Neuronal stem cell (in vitro differentiated cells): Measurements from ENCODE around the gene PROM1.
A peak's percentile ranks its signal among the peaks of the same experiment; 100 is the strongest.

Source experiments
- DNase-seq: peaks from one replicate; pipeline ENCODE4 v3.0.0-alpha.2; 2013; ENCODE audit warnings: low spot score
- H2AFZ ChIP-seq: one replicate; pipeline ENCODE4 v1.6.1; 2013; ENCODE audit warnings: mild to moderate bottlenecking, low read length, inconsistent platforms
- H2AK5ac ChIP-seq: 2 replicates; pipeline ENCODE4 v1.6.1; 2013; ENCODE audit warnings: low read depth, mild to moderate bottlenecking, inconsistent platforms, low read length, moderate library complexity, mixed read lengths
- H2BK120ac ChIP-seq: 2 replicates; pipeline ENCODE4 v1.6.1; 2013; ENCODE audit warnings: low read depth, mild to moderate bottlenecking, inconsistent platforms, low read length, moderate library complexity, mixed read lengths
- H2BK12ac ChIP-seq: one replicate; pipeline ENCODE4 v1.6.1; 2013; ENCODE audit warnings: low read length, inconsistent platforms
- H2BK15ac ChIP-seq: 2 replicates; pipeline ENCODE4 v1.6.1; 2013; ENCODE audit warnings: mild to moderate bottlenecking, low read length, inconsistent platforms, mixed read lengths
- H2BK5ac ChIP-seq: one replicate; pipeline ENCODE4 v1.6.1; 2013; ENCODE audit warnings: inconsistent platforms, mild to moderate bottlenecking, low read length, moderate library complexity
- H3K14ac ChIP-seq: one replicate; pipeline ENCODE4 v1.6.1; 2013; ENCODE audit warnings: low read length, inconsistent platforms
- H3K18ac ChIP-seq: 2 replicates; pipeline ENCODE4 v1.6.1; 2013; ENCODE audit warnings: low read length, inconsistent platforms
- H3K23ac ChIP-seq: 2 replicates; pipeline ENCODE4 v1.6.1; 2013; ENCODE audit warnings: low read depth, mild to moderate bottlenecking, mixed read lengths, low read length, inconsistent platforms; ENCODE audit not compliant: poor library complexity
- H3K27ac ChIP-seq: replicated peaks from 3 replicates; pipeline ENCODE4 v1.5.1; 2013; ENCODE audit warnings: low read length, inconsistent platforms
- H3K27me3 ChIP-seq, 3 experiments: 2 replicates each; pipeline ENCODE4 v1.6.1; 2013; ENCODE audit warnings: low read length in 3 of 3, mild to moderate bottlenecking in 2 of 3, inconsistent platforms in 1 of 3, low read depth in 1 of 3, mixed read lengths in 1 of 3, moderate library complexity in 1 of 3; ENCODE audit not compliant: control insufficient read depth in 3 of 3, insufficient read depth in 3 of 3
- H3K36me3 ChIP-seq, 2 donors: replicated peaks in 1 of 2; 2 replicates each; pipeline ENCODE4 v1.6.1; 2013; ENCODE audit warnings: low read length in 2 of 2; ENCODE audit not compliant: control insufficient read depth in 2 of 2, insufficient read depth in 2 of 2
- H3K4ac ChIP-seq: 2 replicates; pipeline ENCODE4 v1.6.1; 2013; ENCODE audit warnings: inconsistent platforms, mild to moderate bottlenecking, low read length, moderate library complexity
- H3K4me1 ChIP-seq, 2 donors: 1 replicate in 1 of 2; 2 replicates in 1 of 2; pipeline ENCODE4 v1.6.1; 2013; ENCODE audit warnings: low read length in 2 of 2, low read depth in 1 of 2; ENCODE audit not compliant: control insufficient read depth in 2 of 2, insufficient read depth in 1 of 2
- H3K4me2 ChIP-seq: one replicate; pipeline ENCODE4 v1.6.1; 2013; ENCODE audit warnings: mild to moderate bottlenecking, low read length, inconsistent platforms; ENCODE audit not compliant: insufficient read depth, poor library complexity, severe bottlenecking
- H3K4me3 ChIP-seq, 2 donors: 2 replicates each; pipeline ENCODE4 v1.5.1; 2013; ENCODE audit warnings: low read length in 2 of 2, mild to moderate bottlenecking in 2 of 2, inconsistent platforms in 1 of 2, moderate library complexity in 1 of 2
- H3K79me1 ChIP-seq: one replicate; pipeline ENCODE4 v1.6.1; 2013; ENCODE audit warnings: low read depth, mild to moderate bottlenecking, inconsistent platforms, low read length, moderate library complexity
- H3K9ac ChIP-seq: one replicate; pipeline ENCODE4 v1.6.1; 2013; ENCODE audit warnings: mild to moderate bottlenecking, low read depth, low read length, inconsistent platforms; ENCODE audit not compliant: poor library complexity
- H3K9me3 ChIP-seq, 2 donors: replicated peaks in 1 of 2; 2 replicates each; pipeline versions ENCODE3 to v1.6.1; 2013; ENCODE audit warnings: low read length in 2 of 2, mild to moderate bottlenecking in 2 of 2, inconsistent platforms in 1 of 2, low read depth in 1 of 2, mixed read lengths in 1 of 2, moderate library complexity in 1 of 2; ENCODE audit not compliant: control insufficient read depth in 2 of 2, insufficient read depth in 1 of 2
- H4K8ac ChIP-seq: one replicate; pipeline ENCODE4 v1.6.1; 2013; ENCODE audit warnings: low read depth, mild to moderate bottlenecking, inconsistent platforms, low read length, moderate library complexity
- H4K91ac ChIP-seq: one replicate; pipeline ENCODE4 v1.6.1; 2013; ENCODE audit warnings: low read length, low read depth, mild to moderate bottlenecking, inconsistent platforms; ENCODE audit not compliant: poor library complexity
- WGBS, 2 donors: extraction: QIAGEN DNeasy Blood & Tissue Kit; methylation state at CpG; one replicate each; pipeline ENCODE4 v1.1.7; 2013; ENCODE audit warnings: missing lambda C conversion rate in 2 of 2, mixed read lengths in 1 of 2; ENCODE audit not compliant: insufficient read length in 2 of 2, insufficient replicate concordance in 1 of 2; ENCODE audit errors: extremely low coverage in 2 of 2; 5-methylcytosine and 5-hydroxymethylcytosine counted together

Gene PROM1

DNA sequence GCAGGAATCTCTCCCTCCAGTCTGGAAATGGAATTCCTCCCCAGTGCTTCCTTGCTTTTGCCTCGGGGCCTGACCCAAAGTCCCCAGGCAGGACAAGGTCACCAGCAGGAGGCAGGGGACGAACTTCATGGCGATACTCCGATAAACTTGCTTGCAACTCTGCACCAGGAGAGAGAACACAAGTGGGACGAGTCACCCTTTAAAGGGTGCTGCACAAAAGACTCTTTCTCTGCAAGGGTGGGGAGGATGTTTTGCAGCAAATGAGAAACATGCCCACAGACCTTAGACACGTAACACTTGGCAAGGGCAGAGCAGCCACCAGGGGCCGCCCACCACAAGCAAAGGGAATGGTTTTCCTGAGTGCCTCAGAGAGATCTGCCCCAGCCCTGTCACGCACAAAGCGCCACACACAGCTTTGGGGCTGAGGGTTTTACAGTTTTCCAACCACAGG, 120.8 kb downstream of the PROM1 start, which contains the start of gene FGFBP2:
Gene FGFBP2, minus strand, starts transcription at position 175 of the 451 bp plus-strand sequence. Its CDS starts 46 bp downstream, at position 129.
- no peak for DNase-seq
- H3K9ac ChIP-seq = no peak within 1 kb of the TSS
- H3K23ac ChIP-seq = no peak within 1 kb of the TSS
- H3K4ac ChIP-seq = no peak within 1 kb of the TSS
- peak within 1 kb of the TSS; percentile 21 for H2AK5ac ChIP-seq
- no CpG with 5 or more reads among the region's 9 CpGs for WGBS, 2 donors
- no peak within 1 kb of the TSS for H3K27ac ChIP-seq
- H4K91ac ChIP-seq = no peak within 1 kb of the TSS
- peak within 1 kb of the TSS; percentile 65 for H2AFZ ChIP-seq
- H3K36me3 ChIP-seq = peaks cover 0 to 2% of the 10 kb centered on the region in 2 donors
- no peaks in the 10 kb centered on the region for H3K79me1 ChIP-seq
- peak within 1 kb of the TSS; percentile 1 for H3K18ac ChIP-seq
- no peak within 1 kb of the TSS for H2BK120ac ChIP-seq
- H2BK15ac ChIP-seq = no peak within 1 kb of the TSS
- peaks cover 3 to 5% of the 10 kb centered on the region in 2 donors for H3K9me3 ChIP-seq
- no peak within 1 kb of the TSS for H3K14ac ChIP-seq
- no peak within 1 kb of the TSS for H2BK5ac ChIP-seq
- H3K4me2 ChIP-seq = no peak within 1 kb of the TSS
- no peak within 1 kb of the TSS for H2BK12ac ChIP-seq
- H4K8ac ChIP-seq = no peak within 1 kb of the TSS
- H3K4me3 ChIP-seq = no peak within 1 kb of the TSS
- H3K4me1 ChIP-seq = no peaks in the 10 kb centered on the region
- H3K27me3 ChIP-seq = peaks cover 0 to 4% (median 0%) of the 10 kb centered on the region in 3 experiments

DNA sequence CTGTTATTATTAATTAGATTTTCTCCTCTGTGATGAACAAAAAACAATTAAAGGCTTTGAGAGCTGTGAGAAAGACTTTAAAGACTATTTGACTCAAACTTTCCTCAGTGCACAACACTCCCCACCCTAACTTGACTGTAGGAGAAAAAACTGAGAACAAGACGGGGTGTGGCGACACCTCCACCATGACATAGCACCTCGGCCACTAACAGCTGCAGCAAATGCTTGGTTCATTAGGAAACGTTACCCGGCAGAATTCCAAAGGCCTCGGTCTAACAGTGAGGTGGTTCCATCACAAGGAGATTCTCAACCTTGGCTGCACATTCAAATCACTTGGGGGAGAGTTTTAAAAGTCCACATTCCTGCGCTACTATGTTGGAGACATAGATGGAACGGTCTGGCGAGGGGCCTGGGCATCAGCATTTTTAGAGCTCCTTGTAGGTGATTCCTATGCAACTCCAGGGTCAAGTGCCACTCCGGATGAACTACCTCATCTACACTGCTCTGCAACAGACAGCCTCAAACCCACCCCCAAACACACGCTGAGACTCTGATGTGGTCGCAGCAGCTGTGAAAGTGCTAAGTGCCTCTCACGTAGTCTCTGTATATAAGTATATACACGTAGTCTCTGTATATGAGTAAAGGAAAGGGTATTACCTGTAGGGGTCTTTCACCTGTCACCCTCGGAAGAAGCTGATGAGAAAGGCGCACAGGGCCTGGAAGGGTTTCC, 121.9 kb downstream of the PROM1 start:
- H2BK15ac ChIP-seq = no peak overlapping the region
- H3K4ac ChIP-seq = no peak overlapping the region
- DNase-seq = no peak
- H3K18ac ChIP-seq = no peak overlapping the region
- H2BK12ac ChIP-seq = no peak overlapping the region
- peaks cover 3 to 5% of the 10 kb centered on the region in 2 donors for H3K9me3 ChIP-seq
- no peak overlapping the region for H4K8ac ChIP-seq
- H2AK5ac ChIP-seq = no peak overlapping the region
- H2BK120ac ChIP-seq = no peak overlapping the region
- H3K4me3 ChIP-seq = no peak overlapping the region
- H3K23ac ChIP-seq = no peak overlapping the region
- WGBS, 2 donors = no CpG with 5 or more reads among the region's 16 CpGs
- H2AFZ ChIP-seq = no peak overlapping the region
- no peaks in the 10 kb centered on the region for H3K4me1 ChIP-seq
- no peak overlapping the region for H3K9ac ChIP-seq
- H4K91ac ChIP-seq = no peak overlapping the region
- H3K27me3 ChIP-seq = peaks cover 0 to 4% (median 0%) of the 10 kb centered on the region in 3 experiments
- H3K27ac ChIP-seq = no peak overlapping the region
- no peak overlapping the region for H2BK5ac ChIP-seq
- no peak overlapping the region for H3K4me2 ChIP-seq
- no peaks in the 10 kb centered on the region for H3K36me3 ChIP-seq
- no peak overlapping the region for H3K14ac ChIP-seq
- no peaks in the 10 kb centered on the region for H3K79me1 ChIP-seq

GRCh38 chr4:15958562-15958961, 125.3 kb downstream of the PROM1 start:
- Histone ChIP-seq H4K8ac (no peak overlapping the region), H3K4me1 (no peaks in the 10 kb centered on the region), H3K18ac (no peak overlapping the region), H3K27me3 (peaks cover 0 to 4% (median 0%) of the 10 kb centered on the region in 3 experiments), H2BK120ac (no peak overlapping the region), H3K4me2 (no peak overlapping the region), H3K4me3 (no peak overlapping the region), H3K14ac (no peak overlapping the region), H2BK12ac (no peak overlapping the region), H3K79me1 (no peaks in the 10 kb centered on the region), H3K36me3 (no peaks in the 10 kb centered on the region), H2AK5ac (no peak overlapping the region), H3K27ac (no peak overlapping the region), H3K23ac (no peak overlapping the region), H2BK5ac (no peak overlapping the region), H3K9me3 (no peaks in the 10 kb centered on the region), H2AFZ (no peak overlapping the region), H3K4ac (no peak overlapping the region), H2BK15ac (no peak overlapping the region), H3K9ac (no peak overlapping the region), H4K91ac (no peak overlapping the region)
- no CpG with 5 or more reads among the region's 2 CpGs for WGBS, 2 donors
- DNase-seq = no peak

GRCh38 chr4:15956179-15956850, 127.5 kb downstream of the PROM1 start:
- H3K14ac ChIP-seq = no peak overlapping the region
- H2BK15ac ChIP-seq = no peak overlapping the region
- no peak overlapping the region for H3K9ac ChIP-seq
- no peak overlapping the region for H2AK5ac ChIP-seq
- H2AFZ ChIP-seq = no peak overlapping the region
- no peak overlapping the region for H2BK120ac ChIP-seq
- H3K4ac ChIP-seq = no peak overlapping the region
- no peak overlapping the region for H3K23ac ChIP-seq
- no peak overlapping the region for H4K8ac ChIP-seq
- no peak overlapping the region for H4K91ac ChIP-seq
- no peak overlapping the region for H3K4me2 ChIP-seq
- no peaks in the 10 kb centered on the region for H3K27me3 ChIP-seq
- no peaks in the 10 kb centered on the region for H3K4me1 ChIP-seq
- no peak overlapping the region for H2BK12ac ChIP-seq
- H3K27ac ChIP-seq = no peak overlapping the region
- WGBS, 2 donors = no CpG with 5 or more reads among the region's 9 CpGs
- H3K36me3 ChIP-seq = no peaks in the 10 kb centered on the region
- no peak overlapping the region for H2BK5ac ChIP-seq
- H3K4me3 ChIP-seq = no peak overlapping the region
- peak; percentile 78 for DNase-seq
- no peak overlapping the region for H3K18ac ChIP-seq
- no peaks in the 10 kb centered on the region for H3K79me1 ChIP-seq
- H3K9me3 ChIP-seq = no peaks in the 10 kb centered on the region
